Hepatocyte (in vitro differentiated cells): ENCODE results near the gene ADGRA3.

Source experiments
- CTCF ChIP-seq: fragments of 200-600 bp; sonication (generic); IDR thresholded peaks from 2 replicates; pipeline ENCODE4 v1.5.1; 2016; ENCODE audit warnings: antibody characterized with exemption, mild to moderate bottlenecking; ENCODE audit not compliant: poor library complexity
- EZH2 ChIP-seq: fragments of 200-600 bp; sonication (generic); IDR thresholded peaks from 2 replicates; pipeline ENCODE4 v1.6.1; 2016; ENCODE audit warnings: antibody characterized with exemption, mild to moderate bottlenecking, borderline replicate concordance
- EZH2phosphoT487 ChIP-seq: fragments of 200-600 bp; sonication (generic); IDR thresholded peaks from one replicate; pipeline ENCODE4 v1.6.1; 2018; ENCODE audit warnings: antibody characterized with exemption, mild to moderate bottlenecking, low read depth, moderate library complexity; ENCODE audit not compliant: unreplicated experiment, severe bottlenecking

GRCh38 chr4:22480675-22481327 lies 35.1 kb downstream of the ADGRA3 start:
- TF ChIP-seq CTCF, result no peak
- TF ChIP-seq EZH2, result no peak
- TF ChIP-seq EZH2phosphoT487, result no peak
